GM12878 (cell line): Measurements from ENCODE around the gene RETREG1. TPM values are rescaled to one million over a fixed set of nuclear protein-coding genes. Genes with fewer than 3 reads are reported as not detected.

ENCODE experiments used
- ATAC-seq: fragments of 200-7000 bp; cut with Tn5 transposase; 3 replicates; pipeline ENCODE4 v1.9.1; 2020; ENCODE audit warnings: mild to moderate bottlenecking, moderate library complexity
- BruUV-seq: library from RNA; stranded (reverse); fragments of 400-500 nt; replicated peaks from 2 replicates; lab custom pipeline; 2021; lab: Mats Ljungman, UMichigan
- CTCF ChIA-PET: fragments of 300-600 bp; sonication (Branson Sonifier 250); formaldehyde crosslinking; extraction: SDS; loops from one replicate; lab custom pipeline; 2021; ENCODE audit warnings: inconsistent platforms; lab: Yijun Ruan, JAX
- POLR2A ChIA-PET: fragments of 350-600 bp; formaldehyde crosslinking; extraction: SDS; loops from one replicate; lab custom pipeline; 2021; ENCODE audit warnings: inconsistent platforms; lab: Charles Lee
- RAD21 ChIA-PET: fragments of 300-600 bp; sonication (Branson Sonifier 250); formaldehyde crosslinking; loops from one replicate; lab custom pipeline; 2023; ENCODE audit warnings: antibody characterized with exemption; ENCODE audit not compliant: unreplicated experiment; lab: Charles Lee
- SMC1A ChIA-PET: fragments of 300-600 bp; sonication (Branson Sonifier 250); formaldehyde crosslinking; loops from one replicate; lab custom pipeline; 2023; ENCODE audit not compliant: unreplicated experiment, uncharacterized antibody; lab: Charles Lee
- DNase-seq: peaks from one replicate; pipeline ENCODE4 v3.0.0-alpha.2; 2011; ENCODE audit warnings: low read depth, low spot score
- FAIRE-seq: peaks from 3 replicates; lab custom pipeline; 2011; peaks lifted over from hg19 to GRCh38; lab: Jason Lieb, UNC
- H2AFZ ChIP-seq: 2 replicates; pipeline ENCODE4 v1.6.0; 2011; ENCODE audit warnings: low read depth, low read length, control low read depth; ENCODE audit not compliant: control insufficient read depth
- H3K27ac ChIP-seq: 2 replicates; pipeline ENCODE4 v1.5.1; 2011; ENCODE audit warnings: control low read depth; ENCODE audit not compliant: control insufficient read depth, insufficient read depth
- H3K27me3 ChIP-seq, 2 experiments: replicated peaks in 1 of 2; 2 replicates each; pipeline versions ENCODE4 v1.6.0 to v1.6.1; 2011; ENCODE audit warnings: low read length in 1 of 2; ENCODE audit not compliant: control insufficient read depth in 2 of 2, insufficient read depth in 2 of 2
- H3K36me3 ChIP-seq, 2 experiments: 2 replicates each; pipeline ENCODE4 v1.5.1; 2011; ENCODE audit warnings: low read length in 1 of 2; ENCODE audit not compliant: control insufficient read depth in 2 of 2, insufficient read depth in 2 of 2
- H3K4me1 ChIP-seq: 2 replicates; pipeline ENCODE4 v1.6.1; 2011; ENCODE audit warnings: mild to moderate bottlenecking, low read length, moderate library complexity, mixed read lengths; ENCODE audit not compliant: control insufficient read depth, insufficient read depth
- H3K4me2 ChIP-seq: 2 replicates; pipeline ENCODE4 v1.6.0; 2011; ENCODE audit warnings: control low read depth; ENCODE audit not compliant: control insufficient read depth, insufficient read depth
- H3K4me3 ChIP-seq: fragments of 200-600 bp; sonication (generic); 2 replicates; pipeline ENCODE4 v1.5.1; 2016
- H3K79me2 ChIP-seq: 2 replicates; pipeline ENCODE4 v1.6.0; 2011; ENCODE audit warnings: low read length; ENCODE audit not compliant: control insufficient read depth, insufficient read depth
- H3K9ac ChIP-seq: 2 replicates; pipeline ENCODE4 v1.8.0; 2011; ENCODE audit warnings: low read length, control low read depth, mixed read lengths; ENCODE audit not compliant: control insufficient read depth, insufficient read depth
- H3K9me3 ChIP-seq: replicated peaks from 3 replicates; pipeline ENCODE4 v1.5.1; 2011; ENCODE audit warnings: mild to moderate bottlenecking, low read length; ENCODE audit not compliant: control insufficient read depth, insufficient read depth
- H4K20me1 ChIP-seq: 2 replicates; pipeline ENCODE4 v1.6.0; 2011; ENCODE audit not compliant: control insufficient read depth, insufficient read depth
- ASH2L ChIP-seq: fragments of 300-600, 200-600 bp; sonication (generic); IDR thresholded peaks from 2 replicates; pipeline ENCODE4 v1.6.1; 2017; ENCODE audit warnings: low read depth, mild to moderate bottlenecking, borderline replicate concordance
- BMI1 ChIP-seq: fragments of 450-650 bp; IDR thresholded peaks from 2 replicates; pipeline ENCODE4 v1.6.1; 2016; ENCODE audit warnings: mild to moderate bottlenecking, moderate library complexity, borderline replicate concordance
- CREB1 ChIP-seq: IDR thresholded peaks from 2 replicates; pipeline ENCODE4 v1.6.1; 2012; ENCODE audit warnings: low read depth, mild to moderate bottlenecking, inconsistent platforms
- JUNB ChIP-seq: IDR thresholded peaks from 2 replicates; pipeline ENCODE4 v1.6.1; 2016; ENCODE audit warnings: antibody characterized with exemption, mild to moderate bottlenecking
- SREBF2 ChIP-seq: IDR thresholded peaks from 2 replicates; pipeline ENCODE4 v1.6.1; 2012; ENCODE audit warnings: mild to moderate bottlenecking, low read length
- WGBS: methylation state at CpG from one replicate; pipeline ENCODE4 v1.1.6; 2016; ENCODE audit warnings: low lambda C conversion rate; ENCODE audit not compliant: insufficient replicate concordance, insufficient coverage; ENCODE audit errors: missing lambda C conversion rate; 5-methylcytosine and 5-hydroxymethylcytosine counted together
- in situ Hi-C: fragments of 300-500 bp; cut with MboI; formaldehyde crosslinking; loops from 9 replicates; pipeline ENCODE4 v1.14.3; 2018; ENCODE audit warnings: mixed read lengths
- intact Hi-C: fragments of 100-400 bp; cut with micrococcal nuclease; formaldehyde crosslinking; loops from one replicate; pipeline ENCODE4 v1.14.2; 2022; ENCODE audit not compliant: unreplicated experiment
- polyA plus RNA-seq, 11 experiments: library from polyadenylated mRNA; depleted of rRNA in 4 of 11; unstranded in 6 of 11; stranded (reverse) in 5 of 11; fragments of >200 nt; fragmentation: Nextera tagmentation in 4 of 11; fragmentation: Illumina TruSeq in 1 of 11; extraction: Ambion mirVana in 4 of 11; extraction: Trizol in 1 of 11; gene quantifications; 1 replicate in 1 of 11; 2 replicates in 10 of 11; pipeline versions ENCODE4 v1.2.1 to v1.2.3, GENCODE V29; 2011 to 2016; ENCODE audit warnings: inconsistent platforms in 2 of 11, missing spikeins in 2 of 11, low read depth in 1 of 11
- total RNA-seq, 4 experiments: library from RNA; depleted of rRNA in 3 of 4; stranded (reverse); fragments of >200 nt in 3 of 4; fragmentation: Illumina TruSeq in 1 of 4; extraction: Trizol in 1 of 4; gene quantifications; 2 replicates each; pipeline versions ENCODE4 v1.2.1 to v1.2.3, GENCODE V29; 2013 to 2021
- TF ChIP-seq, protein P1 (sequence below): IDR thresholded peaks from 2 replicates; pipeline ENCODE4 v1.6.1; 2012; ENCODE audit warnings: improper control_type of control experiment, low read depth, low read length; ENCODE audit not compliant: insufficient replicate concordance
- TF ChIP-seq, protein P2 (sequence below): fragments of 150-350 bp; IDR thresholded peaks from 2 replicates; pipeline ENCODE4 v1.6.1; 2016; ENCODE audit warnings: low read depth, low read length
- TF ChIP-seq, protein P3 (sequence below): IDR thresholded peaks from 2 replicates; pipeline ENCODE4 v1.6.1; 2012; ENCODE audit warnings: mild to moderate bottlenecking, low read depth, low read length

Gene RETREG1
- total and polyA plus RNA-seq, 10 of the 15 experiments (the other 5 are each of a cell fraction or from before 2014, with no cell fraction given) = 3.9 to 8.9 (median 6.4) TPM

DNA sequence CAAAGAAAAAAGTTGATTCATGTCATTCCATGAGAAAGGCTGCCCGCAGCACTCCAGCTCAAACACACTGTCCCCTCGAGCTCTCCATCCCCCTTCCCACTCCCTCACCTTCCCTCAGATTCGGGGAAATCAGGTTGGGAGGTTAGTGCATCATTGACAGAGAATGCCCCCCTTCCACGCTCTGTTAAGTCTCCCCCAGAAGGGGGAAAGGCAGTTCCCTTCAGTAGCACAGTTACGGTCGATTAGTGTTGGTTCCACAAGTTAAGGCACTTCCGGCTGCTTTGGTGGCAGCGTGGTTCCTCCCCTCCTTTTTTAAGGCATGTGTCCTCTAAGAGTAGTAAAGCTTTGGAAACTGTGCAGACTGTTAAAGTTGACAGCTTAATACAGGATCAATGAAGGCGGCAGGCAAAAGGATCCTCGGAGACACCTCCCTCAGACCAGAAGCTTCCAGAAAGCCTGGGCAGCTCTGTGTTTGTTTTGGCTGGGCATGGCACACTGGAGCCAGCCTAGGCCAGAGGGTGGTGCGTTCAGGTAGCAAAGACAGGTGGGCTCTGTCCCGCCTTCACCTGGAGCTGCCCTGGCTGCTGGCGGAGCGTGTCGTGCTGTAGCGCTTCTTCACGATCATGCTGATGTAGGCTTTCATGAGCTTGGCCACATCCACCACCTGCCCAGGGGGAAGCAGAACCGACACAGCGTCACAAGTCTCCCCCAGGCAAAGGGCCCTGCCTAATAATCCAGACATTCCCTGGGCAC lies 49.5 kb upstream of the RETREG1 start:
- H3K36me3 ChIP-seq = no peaks in the 10 kb centered on the region
- intact Hi-C loops = no loop called here
- POLR2A ChIA-PET = no interaction called here
- RAD21 ChIA-PET = no interaction called here
- H3K27ac ChIP-seq = no peak overlapping the region
- BruUV-seq = no TSS peak
- SMC1A ChIA-PET = no interaction called here
- no peak overlapping the region for H3K4me2 ChIP-seq
- H3K27me3 ChIP-seq = no peaks in the 10 kb centered on the region
- in situ Hi-C loops = no loop called here
- H3K9me3 ChIP-seq = no peaks in the 10 kb centered on the region
- CTCF ChIA-PET = interaction anchor here (1.0 kb wide), 1 partner anchor 505 kb away, joined by 3 read pairs; no protein-coding TSS in a partner anchor
- no peak for FAIRE-seq
- no peak for ATAC-seq
- no peak overlapping the region for H3K4me3 ChIP-seq
- H3K9ac ChIP-seq = no peak overlapping the region
- H2AFZ ChIP-seq = no peak overlapping the region
- no peaks in the 10 kb centered on the region for H4K20me1 ChIP-seq
- DNase-seq = no peak
- no peaks in the 10 kb centered on the region for H3K79me2 ChIP-seq
- 36% methylated on average over 19 of the region's 19 CpGs for WGBS
- TF ChIP-seq, protein P1, sequence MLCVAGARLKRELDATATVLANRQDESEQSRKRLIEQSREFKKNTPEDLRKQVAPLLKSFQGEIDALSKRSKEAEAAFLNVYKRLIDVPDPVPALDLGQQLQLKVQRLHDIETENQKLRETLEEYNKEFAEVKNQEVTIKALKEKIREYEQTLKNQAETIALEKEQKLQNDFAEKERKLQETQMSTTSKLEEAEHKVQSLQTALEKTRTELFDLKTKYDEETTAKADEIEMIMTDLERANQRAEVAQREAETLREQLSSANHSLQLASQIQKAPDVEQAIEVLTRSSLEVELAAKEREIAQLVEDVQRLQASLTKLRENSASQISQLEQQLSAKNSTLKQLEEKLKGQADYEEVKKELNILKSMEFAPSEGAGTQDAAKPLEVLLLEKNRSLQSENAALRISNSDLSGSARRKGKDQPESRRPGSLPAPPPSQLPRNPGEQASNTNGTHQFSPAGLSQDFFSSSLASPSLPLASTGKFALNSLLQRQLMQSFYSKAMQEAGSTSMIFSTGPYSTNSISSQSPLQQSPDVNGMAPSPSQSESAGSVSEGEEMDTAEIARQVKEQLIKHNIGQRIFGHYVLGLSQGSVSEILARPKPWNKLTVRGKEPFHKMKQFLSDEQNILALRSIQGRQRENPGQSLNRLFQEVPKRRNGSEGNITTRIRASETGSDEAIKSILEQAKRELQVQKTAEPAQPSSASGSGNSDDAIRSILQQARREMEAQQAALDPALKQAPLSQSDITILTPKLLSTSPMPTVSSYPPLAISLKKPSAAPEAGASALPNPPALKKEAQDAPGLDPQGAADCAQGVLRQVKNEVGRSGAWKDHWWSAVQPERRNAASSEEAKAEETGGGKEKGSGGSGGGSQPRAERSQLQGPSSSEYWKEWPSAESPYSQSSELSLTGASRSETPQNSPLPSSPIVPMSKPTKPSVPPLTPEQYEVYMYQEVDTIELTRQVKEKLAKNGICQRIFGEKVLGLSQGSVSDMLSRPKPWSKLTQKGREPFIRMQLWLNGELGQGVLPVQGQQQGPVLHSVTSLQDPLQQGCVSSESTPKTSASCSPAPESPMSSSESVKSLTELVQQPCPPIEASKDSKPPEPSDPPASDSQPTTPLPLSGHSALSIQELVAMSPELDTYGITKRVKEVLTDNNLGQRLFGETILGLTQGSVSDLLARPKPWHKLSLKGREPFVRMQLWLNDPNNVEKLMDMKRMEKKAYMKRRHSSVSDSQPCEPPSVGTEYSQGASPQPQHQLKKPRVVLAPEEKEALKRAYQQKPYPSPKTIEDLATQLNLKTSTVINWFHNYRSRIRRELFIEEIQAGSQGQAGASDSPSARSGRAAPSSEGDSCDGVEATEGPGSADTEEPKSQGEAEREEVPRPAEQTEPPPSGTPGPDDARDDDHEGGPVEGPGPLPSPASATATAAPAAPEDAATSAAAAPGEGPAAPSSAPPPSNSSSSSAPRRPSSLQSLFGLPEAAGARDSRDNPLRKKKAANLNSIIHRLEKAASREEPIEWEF = no peak
- TF ChIP-seq JUNB (no peak), ASH2L (no peak), BMI1 (no peak), CREB1 (no peak), SREBF2 (no peak)
- TF ChIP-seq, protein P2, sequence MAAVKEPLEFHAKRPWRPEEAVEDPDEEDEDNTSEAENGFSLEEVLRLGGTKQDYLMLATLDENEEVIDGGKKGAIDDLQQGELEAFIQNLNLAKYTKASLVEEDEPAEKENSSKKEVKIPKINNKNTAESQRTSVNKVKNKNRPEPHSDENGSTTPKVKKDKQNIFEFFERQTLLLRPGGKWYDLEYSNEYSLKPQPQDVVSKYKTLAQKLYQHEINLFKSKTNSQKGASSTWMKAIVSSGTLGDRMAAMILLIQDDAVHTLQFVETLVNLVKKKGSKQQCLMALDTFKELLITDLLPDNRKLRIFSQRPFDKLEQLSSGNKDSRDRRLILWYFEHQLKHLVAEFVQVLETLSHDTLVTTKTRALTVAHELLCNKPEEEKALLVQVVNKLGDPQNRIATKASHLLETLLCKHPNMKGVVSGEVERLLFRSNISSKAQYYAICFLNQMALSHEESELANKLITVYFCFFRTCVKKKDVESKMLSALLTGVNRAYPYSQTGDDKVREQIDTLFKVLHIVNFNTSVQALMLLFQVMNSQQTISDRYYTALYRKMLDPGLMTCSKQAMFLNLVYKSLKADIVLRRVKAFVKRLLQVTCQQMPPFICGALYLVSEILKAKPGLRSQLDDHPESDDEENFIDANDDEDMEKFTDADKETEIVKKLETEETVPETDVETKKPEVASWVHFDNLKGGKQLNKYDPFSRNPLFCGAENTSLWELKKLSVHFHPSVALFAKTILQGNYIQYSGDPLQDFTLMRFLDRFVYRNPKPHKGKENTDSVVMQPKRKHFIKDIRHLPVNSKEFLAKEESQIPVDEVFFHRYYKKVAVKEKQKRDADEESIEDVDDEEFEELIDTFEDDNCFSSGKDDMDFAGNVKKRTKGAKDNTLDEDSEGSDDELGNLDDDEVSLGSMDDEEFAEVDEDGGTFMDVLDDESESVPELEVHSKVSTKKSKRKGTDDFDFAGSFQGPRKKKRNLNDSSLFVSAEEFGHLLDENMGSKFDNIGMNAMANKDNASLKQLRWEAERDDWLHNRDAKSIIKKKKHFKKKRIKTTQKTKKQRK = no peak
- TF ChIP-seq, protein P3, sequence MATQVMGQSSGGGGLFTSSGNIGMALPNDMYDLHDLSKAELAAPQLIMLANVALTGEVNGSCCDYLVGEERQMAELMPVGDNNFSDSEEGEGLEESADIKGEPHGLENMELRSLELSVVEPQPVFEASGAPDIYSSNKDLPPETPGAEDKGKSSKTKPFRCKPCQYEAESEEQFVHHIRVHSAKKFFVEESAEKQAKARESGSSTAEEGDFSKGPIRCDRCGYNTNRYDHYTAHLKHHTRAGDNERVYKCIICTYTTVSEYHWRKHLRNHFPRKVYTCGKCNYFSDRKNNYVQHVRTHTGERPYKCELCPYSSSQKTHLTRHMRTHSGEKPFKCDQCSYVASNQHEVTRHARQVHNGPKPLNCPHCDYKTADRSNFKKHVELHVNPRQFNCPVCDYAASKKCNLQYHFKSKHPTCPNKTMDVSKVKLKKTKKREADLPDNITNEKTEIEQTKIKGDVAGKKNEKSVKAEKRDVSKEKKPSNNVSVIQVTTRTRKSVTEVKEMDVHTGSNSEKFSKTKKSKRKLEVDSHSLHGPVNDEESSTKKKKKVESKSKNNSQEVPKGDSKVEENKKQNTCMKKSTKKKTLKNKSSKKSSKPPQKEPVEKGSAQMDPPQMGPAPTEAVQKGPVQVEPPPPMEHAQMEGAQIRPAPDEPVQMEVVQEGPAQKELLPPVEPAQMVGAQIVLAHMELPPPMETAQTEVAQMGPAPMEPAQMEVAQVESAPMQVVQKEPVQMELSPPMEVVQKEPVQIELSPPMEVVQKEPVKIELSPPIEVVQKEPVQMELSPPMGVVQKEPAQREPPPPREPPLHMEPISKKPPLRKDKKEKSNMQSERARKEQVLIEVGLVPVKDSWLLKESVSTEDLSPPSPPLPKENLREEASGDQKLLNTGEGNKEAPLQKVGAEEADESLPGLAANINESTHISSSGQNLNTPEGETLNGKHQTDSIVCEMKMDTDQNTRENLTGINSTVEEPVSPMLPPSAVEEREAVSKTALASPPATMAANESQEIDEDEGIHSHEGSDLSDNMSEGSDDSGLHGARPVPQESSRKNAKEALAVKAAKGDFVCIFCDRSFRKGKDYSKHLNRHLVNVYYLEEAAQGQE = no peak
- no peaks in the 10 kb centered on the region for H3K4me1 ChIP-seq
